Trophoblast cell (in vitro differentiated cells and primary cell): Measurements from ENCODE around the gene TMPRSS11E.
"Not testable (repeated sequence)": the region's sequence is repeated elsewhere in the genome, so short reads cannot be mapped to it uniquely, and the experiment has no call there.

Experiments used
- DNase-seq, 2 donors: peaks; one replicate each; pipeline ENCODE4 v3.0.0-alpha.2; 2016
- H2AFZ ChIP-seq: 2 replicates; pipeline ENCODE4 v1.6.1; 2013; ENCODE audit warnings: low read length, moderate library complexity, mild to moderate bottlenecking; ENCODE audit not compliant: insufficient read depth, poor library complexity
- H2AK5ac ChIP-seq: 2 replicates; pipeline ENCODE4 v1.6.1; 2013; ENCODE audit warnings: mild to moderate bottlenecking, low read length
- H2BK120ac ChIP-seq: 2 replicates; pipeline ENCODE4 v1.6.1; 2013; ENCODE audit warnings: low read length, mild to moderate bottlenecking, moderate library complexity; ENCODE audit not compliant: insufficient read depth, poor library complexity
- H2BK12ac ChIP-seq: 2 replicates; pipeline ENCODE4 v1.6.1; 2013; ENCODE audit warnings: mild to moderate bottlenecking, low read length, moderate library complexity
- H2BK5ac ChIP-seq: 2 replicates; pipeline ENCODE4 v1.6.1; 2013; ENCODE audit warnings: low read length, low read depth, moderate library complexity, mild to moderate bottlenecking; ENCODE audit not compliant: poor library complexity
- H3K14ac ChIP-seq: 2 replicates; pipeline ENCODE4 v1.6.1; 2013; ENCODE audit warnings: mild to moderate bottlenecking, low read length
- H3K18ac ChIP-seq: 2 replicates; pipeline ENCODE4 v1.6.1; 2013; ENCODE audit warnings: mild to moderate bottlenecking, low read length
- H3K23ac ChIP-seq: 2 replicates; pipeline ENCODE4 v1.6.1; 2013; ENCODE audit warnings: low read length
- H3K27ac ChIP-seq: 2 replicates; pipeline ENCODE4 v1.5.1; 2013; ENCODE audit warnings: low read depth, mild to moderate bottlenecking, inconsistent platforms, low read length, moderate library complexity
- H3K27me3 ChIP-seq: 2 replicates; pipeline ENCODE4 v1.6.1; 2013; ENCODE audit warnings: inconsistent platforms, mild to moderate bottlenecking, low read length, moderate library complexity; ENCODE audit not compliant: insufficient read depth
- H3K36me3 ChIP-seq, 2 experiments: 1 replicate in 1 of 2; 2 replicates in 1 of 2; pipeline ENCODE4 v1.6.1; 2013; ENCODE audit warnings: low read length in 2 of 2, mild to moderate bottlenecking in 2 of 2, moderate library complexity in 1 of 2; ENCODE audit not compliant: insufficient read depth in 2 of 2, control insufficient read depth in 1 of 2
- H3K4ac ChIP-seq: 2 replicates; pipeline ENCODE4 v1.6.1; 2013; ENCODE audit warnings: low read depth, mild to moderate bottlenecking, low read length, moderate library complexity
- H3K4me1 ChIP-seq, 2 experiments: 1 replicate in 1 of 2; 2 replicates in 1 of 2; pipeline ENCODE4 v1.6.1; 2013; ENCODE audit warnings: low read length in 2 of 2, mild to moderate bottlenecking in 2 of 2, moderate library complexity in 1 of 2; ENCODE audit not compliant: insufficient read depth in 2 of 2, control insufficient read depth in 1 of 2
- H3K4me2 ChIP-seq: 2 replicates; pipeline ENCODE4 v1.6.1; 2013; ENCODE audit warnings: inconsistent platforms, mild to moderate bottlenecking, low read length, moderate library complexity
- H3K4me3 ChIP-seq: 2 replicates; pipeline ENCODE4 v1.5.1; 2013; ENCODE audit warnings: mild to moderate bottlenecking, low read depth, low read length, inconsistent platforms
- H3K79me1 ChIP-seq: one replicate; pipeline ENCODE4 v1.6.1; 2013; ENCODE audit warnings: low read length
- H3K79me2 ChIP-seq: 2 replicates; pipeline ENCODE4 v1.6.1; 2013; ENCODE audit warnings: low read length, mild to moderate bottlenecking; ENCODE audit not compliant: control insufficient read depth, insufficient read depth, poor library complexity
- H3K9ac ChIP-seq: 2 replicates; pipeline ENCODE4 v1.6.1; 2013; ENCODE audit warnings: mild to moderate bottlenecking, low read length
- H3K9me3 ChIP-seq: 2 replicates; pipeline ENCODE4 v1.6.1; 2013; ENCODE audit warnings: low read depth, mild to moderate bottlenecking, control low read depth, inconsistent platforms, low read length; ENCODE audit not compliant: insufficient read depth
- H4K12ac ChIP-seq: 2 replicates; pipeline ENCODE4 v1.6.1; 2013; ENCODE audit warnings: low read depth, mild to moderate bottlenecking, low read length, moderate library complexity
- H4K8ac ChIP-seq: 2 replicates; pipeline ENCODE4 v1.6.1; 2013; ENCODE audit warnings: low read depth, mild to moderate bottlenecking, low read length, moderate library complexity
- H4K91ac ChIP-seq: one replicate; pipeline ENCODE4 v1.6.1; 2013; ENCODE audit warnings: low read depth, mild to moderate bottlenecking, low read length, moderate library complexity
- WGBS: extraction: QIAGEN DNeasy Blood & Tissue Kit; methylation state at CpG from one replicate; pipeline ENCODE4 v1.1.7; 2013; ENCODE audit warnings: missing lambda C conversion rate; ENCODE audit not compliant: insufficient read length, insufficient coverage; ENCODE audit errors: extremely low coverage; 5-methylcytosine and 5-hydroxymethylcytosine counted together

Gene TMPRSS11E

DNA sequence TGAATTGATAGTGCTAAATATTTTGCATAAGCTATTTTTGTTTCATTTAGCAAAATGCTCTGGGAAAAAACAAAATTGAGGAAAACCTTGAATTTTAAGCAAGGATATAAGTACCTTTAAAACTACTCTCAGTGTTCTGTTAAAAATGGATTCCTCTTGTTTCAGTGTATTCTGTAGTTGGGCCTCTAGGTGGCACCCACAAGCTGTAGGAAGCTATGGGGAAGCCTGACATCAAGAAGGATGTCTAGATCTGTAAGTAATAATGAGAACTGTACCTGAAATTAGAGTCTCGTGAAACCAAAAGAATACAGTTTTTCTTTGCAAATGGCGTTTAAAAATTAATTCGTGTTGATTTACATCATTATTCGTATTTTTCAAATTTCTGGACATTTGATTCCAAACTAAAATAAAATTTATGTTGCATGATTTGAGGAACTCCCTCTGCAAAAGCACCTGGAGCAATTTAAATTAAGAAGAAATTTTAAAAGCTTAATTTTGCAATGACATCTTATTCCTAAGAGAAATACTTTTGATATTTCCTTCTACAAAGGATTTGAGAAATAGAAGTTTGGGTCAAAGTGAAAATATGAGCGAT is 51.2 kb downstream of the TMPRSS11E start:
- H3K18ac ChIP-seq = no peak overlapping the region
- H2AK5ac ChIP-seq = no peak overlapping the region
- H3K14ac ChIP-seq = no peak overlapping the region
- no peak overlapping the region for H3K9ac ChIP-seq
- H2BK12ac ChIP-seq = no peak overlapping the region
- H2BK120ac ChIP-seq = no peak overlapping the region
- no peaks in the 10 kb centered on the region for H3K9me3 ChIP-seq
- H3K4me3 ChIP-seq = no peak overlapping the region
- H3K4me1 ChIP-seq = no peaks in the 10 kb centered on the region
- H4K12ac ChIP-seq = no peak overlapping the region
- H3K4me2 ChIP-seq = no peak overlapping the region
- peaks cover 2% of the 10 kb centered on the region for H3K79me1 ChIP-seq
- H3K36me3 ChIP-seq = no peaks in the 10 kb centered on the region
- H2BK5ac ChIP-seq = no peak overlapping the region
- no peak overlapping the region for H4K8ac ChIP-seq
- H3K4ac ChIP-seq = no peak overlapping the region
- H3K79me2 ChIP-seq = no peaks in the 10 kb centered on the region
- DNase-seq = peak; percentile 46 to 72
- no peaks in the 10 kb centered on the region for H3K27me3 ChIP-seq
- H2AFZ ChIP-seq = no peak overlapping the region
- no peak overlapping the region for H3K23ac ChIP-seq
- WGBS = no CpG with 5 or more reads among the region's 5 CpGs
- H4K91ac ChIP-seq = no peak overlapping the region
- H3K27ac ChIP-seq = no peak overlapping the region

DNA sequence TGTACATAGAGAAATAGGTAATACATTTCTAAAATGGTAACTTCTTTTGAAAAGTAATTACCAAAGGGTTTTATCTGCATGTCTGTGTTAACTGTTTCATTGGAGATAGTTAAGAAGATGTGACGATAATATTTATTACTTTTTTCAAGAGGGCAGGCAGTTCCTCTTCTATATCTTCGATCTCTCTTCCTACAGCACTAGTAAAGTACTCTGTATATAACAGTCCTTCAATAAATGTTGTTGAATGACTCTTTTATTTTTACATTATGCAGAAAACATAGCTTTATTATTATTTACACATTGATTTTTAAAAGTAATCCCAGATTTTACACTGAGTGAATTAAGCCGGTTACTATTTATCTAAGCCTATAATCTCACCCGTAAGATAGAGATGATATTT is 51.8 kb downstream of the TMPRSS11E start:
- no peak overlapping the region for H4K8ac ChIP-seq
- no peak overlapping the region for H4K12ac ChIP-seq
- no peak for DNase-seq
- no peak overlapping the region for H3K4me2 ChIP-seq
- no peak overlapping the region for H2AFZ ChIP-seq
- WGBS = no CpG with 5 or more reads among the region's 4 CpGs
- no peak overlapping the region for H2BK120ac ChIP-seq
- no peak overlapping the region for H3K4ac ChIP-seq
- no peak overlapping the region for H2BK5ac ChIP-seq
- H3K36me3 ChIP-seq = no peaks in the 10 kb centered on the region
- no peak overlapping the region for H3K4me3 ChIP-seq
- H3K27ac ChIP-seq = no peak overlapping the region
- H2BK12ac ChIP-seq = no peak overlapping the region
- H3K79me1 ChIP-seq = peaks cover 2% of the 10 kb centered on the region
- no peak overlapping the region for H3K18ac ChIP-seq
- no peak overlapping the region for H3K23ac ChIP-seq
- no peaks in the 10 kb centered on the region for H3K79me2 ChIP-seq
- no peak overlapping the region for H4K91ac ChIP-seq
- no peak overlapping the region for H2AK5ac ChIP-seq
- no peaks in the 10 kb centered on the region for H3K27me3 ChIP-seq
- no peak overlapping the region for H3K14ac ChIP-seq
- no peaks in the 10 kb centered on the region for H3K9me3 ChIP-seq
- no peak overlapping the region for H3K9ac ChIP-seq
- H3K4me1 ChIP-seq = no peaks in the 10 kb centered on the region

DNA sequence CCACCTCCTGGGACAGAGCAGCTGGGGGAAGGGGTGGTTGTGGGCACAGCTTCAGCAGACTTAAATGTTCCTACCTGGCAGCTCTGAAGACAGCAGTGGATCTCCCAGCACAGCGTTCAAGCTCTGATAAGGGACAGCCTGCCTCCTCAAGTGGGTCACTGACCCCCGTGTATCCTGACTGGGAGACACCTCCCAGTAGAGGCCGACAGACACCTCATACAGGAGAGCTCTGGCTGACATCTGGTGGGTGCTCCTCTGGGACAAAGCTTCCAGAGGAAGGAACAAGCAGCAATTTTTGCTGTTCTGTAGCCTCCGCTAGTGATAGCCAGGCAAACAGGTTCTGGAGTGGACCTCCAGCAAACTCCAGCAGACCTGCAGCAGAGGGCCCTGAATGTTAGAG is 56.2 kb downstream of the TMPRSS11E start:
- H2AK5ac ChIP-seq, H3K4me3 ChIP-seq, H3K9me3 ChIP-seq, H3K4me1 ChIP-seq, H4K12ac ChIP-seq, H3K79me2 ChIP-seq, H3K18ac ChIP-seq, H2BK120ac ChIP-seq, H4K8ac ChIP-seq, DNase-seq, H3K4me2 ChIP-seq, H3K79me1 ChIP-seq, H3K4ac ChIP-seq, H2AFZ ChIP-seq, H3K14ac ChIP-seq, H3K23ac ChIP-seq, H3K27ac ChIP-seq, H2BK5ac ChIP-seq, H3K27me3 ChIP-seq, H3K9ac ChIP-seq, H3K36me3 ChIP-seq: not testable (repeated sequence)
- Histone ChIP-seq H2BK12ac (peak overlapping the region; percentile 13), H4K91ac (peak overlapping the region; percentile 37)
- WGBS = no CpG with 5 or more reads among the region's 4 CpGs

DNA sequence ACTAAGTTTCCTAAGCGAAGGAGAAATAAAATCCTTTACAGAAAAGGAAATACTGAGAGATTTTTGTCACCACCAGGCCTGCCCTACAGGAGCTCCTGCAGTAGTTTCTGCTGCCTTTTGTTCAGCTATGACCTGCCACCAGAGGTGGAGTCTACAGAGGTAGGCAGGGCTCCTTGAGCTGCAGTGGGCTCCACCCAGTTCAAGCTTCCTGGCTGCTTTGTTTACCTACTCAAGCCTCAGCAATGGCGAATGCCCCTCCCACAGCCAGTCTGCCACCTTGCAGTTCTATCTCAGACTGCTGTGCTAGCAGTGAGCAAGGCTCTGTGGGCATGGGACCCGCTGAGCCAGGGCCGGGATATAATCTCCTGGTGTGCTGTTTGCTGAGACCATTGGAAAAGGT is 57.6 kb downstream of the TMPRSS11E start:
- H3K4me2 ChIP-seq, H3K9me3 ChIP-seq, H3K79me2 ChIP-seq, H4K8ac ChIP-seq, H3K9ac ChIP-seq, H2AK5ac ChIP-seq, H2BK120ac ChIP-seq, H3K27me3 ChIP-seq, H2AFZ ChIP-seq, H3K4ac ChIP-seq, H3K36me3 ChIP-seq, H2BK12ac ChIP-seq, H3K27ac ChIP-seq, H3K18ac ChIP-seq, H4K91ac ChIP-seq, H3K79me1 ChIP-seq, H4K12ac ChIP-seq, H3K4me3 ChIP-seq, H2BK5ac ChIP-seq, H3K14ac ChIP-seq, DNase-seq, H3K23ac ChIP-seq, H3K4me1 ChIP-seq: not testable (repeated sequence)
- no CpG with 5 or more reads among the region's 4 CpGs for WGBS
